Globus pallidus (tissue), 1 donor: ENCODE results near the gene CFAP410.
A peak's percentile ranks its signal among the peaks of the same experiment; 100 is the strongest.

Source experiments
- DNase-seq: peaks from one replicate; pipeline ENCODE4 v3.0.0-alpha.2; 2015; ENCODE audit warnings: low spot score

CFAP410 gene

DNA sequence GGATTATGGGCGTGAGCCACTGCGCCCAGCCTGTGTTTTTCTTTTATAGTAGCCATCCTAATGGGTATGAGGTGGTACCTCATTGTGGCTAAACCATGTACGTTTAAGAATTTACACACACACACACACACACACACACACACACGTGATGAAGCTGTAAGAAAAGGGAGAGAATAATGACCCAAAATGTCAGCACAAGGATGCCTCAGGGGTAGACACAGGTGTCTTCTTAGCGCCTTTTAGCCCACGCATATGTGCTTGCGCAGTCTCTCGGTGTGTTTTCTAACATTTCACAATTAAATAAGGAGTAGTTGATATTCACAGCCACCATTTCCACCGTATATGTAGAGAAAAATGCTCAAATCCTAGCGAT is 40.1 kb downstream of the CFAP410 start:
- no peak for DNase-seq

DNA sequence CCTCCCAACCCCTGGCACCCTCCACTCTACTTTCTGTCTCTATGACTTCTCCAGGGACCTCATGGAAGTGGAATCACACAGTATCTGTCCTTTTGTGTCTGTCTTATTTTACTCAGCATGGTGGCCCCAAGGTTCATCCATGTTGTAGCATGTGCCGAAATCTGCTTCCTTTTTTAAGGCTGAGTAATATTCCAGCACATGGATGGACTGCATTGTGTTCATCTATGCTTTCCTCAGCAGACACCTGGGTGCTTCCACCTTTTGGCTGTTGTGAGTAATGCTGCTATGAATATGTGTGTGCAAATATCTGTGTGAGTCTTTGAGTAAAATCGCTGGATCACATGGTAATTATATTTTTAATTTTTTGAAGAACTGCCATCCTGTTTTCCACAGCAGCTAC is 40.9 kb downstream of the CFAP410 start:
- no peak for DNase-seq

- DNase-seq, result peak; percentile 89
These were observed 41.5 kb downstream of the CFAP410 start for GRCh38 chr21:44297525-44298290.

- no peak for DNase-seq
These were observed 42.3 kb downstream of the CFAP410 start for GRCh38 chr21:44296916-44297315.

DNA sequence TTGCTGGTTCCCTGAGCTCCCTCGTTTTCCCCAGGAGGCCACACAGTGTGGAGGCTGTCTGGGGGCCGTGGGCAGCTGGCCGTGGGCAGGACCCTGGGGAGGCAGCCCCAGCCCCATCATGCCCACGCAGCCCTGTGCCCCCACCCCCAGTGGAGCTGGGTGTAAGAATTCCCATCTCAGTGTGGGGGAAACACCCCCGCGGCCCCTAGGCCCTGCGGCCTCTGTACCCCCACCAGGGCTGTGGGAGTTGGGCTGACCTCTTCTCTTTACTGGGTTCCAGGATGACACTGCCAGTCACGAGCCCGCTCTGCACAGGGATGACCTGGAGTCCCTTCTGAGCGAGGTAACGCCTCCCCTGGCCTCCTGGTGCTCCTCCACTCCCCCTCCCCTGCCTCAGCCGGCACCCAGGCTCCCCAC is 43.1 kb downstream of the CFAP410 start:
- DNase-seq, result no peak

DNA sequence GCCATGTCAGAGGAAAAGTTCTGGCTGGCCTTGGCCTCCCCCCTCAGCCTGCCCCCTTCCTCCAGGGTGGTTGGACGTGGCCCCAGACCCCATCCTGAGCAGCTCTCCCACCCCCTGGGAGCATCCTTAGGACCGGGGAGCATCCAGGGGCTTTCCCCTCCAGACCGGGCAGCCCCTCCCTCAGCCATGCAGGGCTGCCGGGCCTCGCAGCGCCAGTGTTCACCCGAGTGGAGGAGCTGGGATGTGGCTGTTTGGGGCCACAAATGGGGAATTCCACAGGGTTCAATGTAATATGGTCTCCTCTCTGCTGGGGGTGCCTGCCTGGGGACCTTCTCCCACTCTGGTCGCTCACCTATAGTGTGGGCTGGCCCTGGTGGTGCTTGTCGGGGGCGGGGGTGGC is 43.5 kb downstream of the CFAP410 start:
- DNase-seq, result no peak

- DNase-seq, result no peak
These were observed 44.0 kb downstream of the CFAP410 start for GRCh38 chr21:44295163-44295573.

GRCh38 chr21:44294391-44295162 is 44.6 kb downstream of the CFAP410 start:
- peak; percentile 29 for DNase-seq

- DNase-seq, result no peak
These were observed 45.5 kb downstream of the CFAP410 start for GRCh38 chr21:44293551-44294231.

- DNase-seq, result no peak
These were observed 46.4 kb downstream of the CFAP410 start for GRCh38 chr21:44292812-44293195.

DNA sequence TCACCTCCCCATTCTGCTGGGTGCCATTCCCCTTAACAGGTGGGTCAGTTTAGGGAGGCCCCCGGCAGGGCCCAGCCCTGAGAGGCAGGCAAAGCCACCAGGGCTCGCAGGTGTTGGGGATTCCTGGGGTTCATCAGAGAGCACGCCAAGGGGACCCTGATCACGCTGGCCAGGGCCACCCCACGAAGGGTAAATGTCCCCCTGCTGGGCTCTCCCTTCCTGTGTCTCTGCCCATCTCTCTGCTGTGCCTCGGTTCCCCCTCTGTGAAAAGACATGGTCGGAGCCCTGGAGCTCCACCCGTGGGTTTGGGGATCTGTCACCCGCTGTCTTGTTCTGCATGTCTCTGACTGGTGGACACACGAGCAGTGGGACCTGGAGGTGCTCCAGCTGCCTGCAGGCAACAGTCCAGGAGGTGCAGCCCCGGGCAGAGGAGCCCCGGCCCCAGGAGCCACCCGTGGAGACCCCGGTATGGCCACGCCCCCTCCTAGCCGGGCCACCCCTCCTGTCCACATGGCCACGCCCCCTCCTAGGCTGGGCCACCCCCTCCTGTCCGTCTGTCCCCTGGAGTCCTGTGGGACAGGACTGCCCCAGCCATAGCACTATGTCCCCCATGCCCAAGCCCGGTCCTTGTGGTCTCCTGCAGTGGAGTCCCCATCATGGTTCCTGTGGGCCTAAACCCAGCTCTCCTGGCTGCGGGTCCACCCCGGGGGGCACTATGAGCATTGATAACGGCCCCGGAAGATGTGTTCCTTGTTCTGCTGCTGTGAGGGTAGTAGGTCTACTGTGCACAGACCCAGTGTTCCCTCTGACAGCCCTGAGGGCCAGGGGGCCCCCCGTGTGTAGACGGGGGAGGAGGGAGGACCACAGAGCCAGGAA is 47.0 kb downstream of the CFAP410 start:
- no peak for DNase-seq

- no peak for DNase-seq
These were observed 47.9 kb downstream of the CFAP410 start for GRCh38 chr21:44291078-44291935.

GRCh38 chr21:44290327-44291077 is 48.7 kb downstream of the CFAP410 start:
- DNase-seq, result no peak

GRCh38 chr21:44289381-44290010 is 49.7 kb downstream of the CFAP410 start:
- DNase-seq, result no peak

- DNase-seq, result no peak
These were observed 50.7 kb downstream of the CFAP410 start for GRCh38 chr21:44288251-44289110.

- DNase-seq, result no peak
These were observed 52.2 kb downstream of the CFAP410 start for GRCh38 chr21:44286716-44287632.

GRCh38 chr21:44286086-44286715 is 53.0 kb downstream of the CFAP410 start:
- no peak for DNase-seq
